Glutamatergic neuron (in vitro differentiated cells): ENCODE data around the gene VANGL2. TPM values are rescaled to one million over a fixed set of nuclear protein-coding genes. Genes with fewer than 3 reads are reported as not detected.

Experiments
- DNase-seq: peaks from one replicate; pipeline ENCODE4 v3.0.0; 2022
- H3K27ac Mint-ChIP-seq: one replicate; pipeline ENCODE4 v1.8.0; 2020; ENCODE audit warnings: mild to moderate bottlenecking, mixed read lengths, inconsistent platforms; ENCODE audit not compliant: unreplicated experiment
- H3K27me3 Mint-ChIP-seq: one replicate; pipeline ENCODE4 v1.8.0; 2020; ENCODE audit warnings: mild to moderate bottlenecking, moderate library complexity, mixed read lengths, inconsistent platforms; ENCODE audit not compliant: unreplicated experiment
- H3K36me3 Mint-ChIP-seq: one replicate; pipeline ENCODE4 v1.8.0; 2020; ENCODE audit warnings: mild to moderate bottlenecking, mixed read lengths, inconsistent platforms; ENCODE audit not compliant: unreplicated experiment
- H3K4me1 Mint-ChIP-seq: one replicate; pipeline ENCODE4 v1.8.0; 2020; ENCODE audit warnings: mild to moderate bottlenecking, low read depth, mixed read lengths, inconsistent platforms; ENCODE audit not compliant: unreplicated experiment
- H3K4me3 Mint-ChIP-seq: one replicate; pipeline ENCODE4 v1.8.0; 2020; ENCODE audit warnings: mild to moderate bottlenecking, mixed read lengths, inconsistent platforms; ENCODE audit not compliant: unreplicated experiment
- H3K9me3 Mint-ChIP-seq: one replicate; pipeline ENCODE4 v1.8.0; 2020; ENCODE audit warnings: mild to moderate bottlenecking, moderate library complexity, mixed read lengths, inconsistent platforms; ENCODE audit not compliant: unreplicated experiment
- CTCF ChIP-seq: fragments of 200-600 bp; sonication (generic); IDR thresholded peaks from one replicate; pipeline ENCODE4 v1.5.0; 2021; ENCODE audit not compliant: partially characterized antibody, unreplicated experiment
- total RNA-seq: library from RNA; stranded (reverse); fragmentation: NEBNext Ultra II Directional; extraction: Animal tissue kit (Norgen Biotek cat#: 25700); gene quantifications from one replicate; pipeline ENCODE4 v1.2.1, GENCODE V29; 2021; ENCODE audit not compliant: unreplicated experiment

The VANGL2 gene
- total RNA-seq, 1 donor from 2014 or later = 79.4 TPM

GRCh38 chr1:160357286-160358002, 42.9 kb upstream of the VANGL2 start:
- H3K27me3 Mint-ChIP-seq = peaks cover 20% of the 10 kb centered on the region
- H3K9me3 Mint-ChIP-seq = peaks cover 24% of the 10 kb centered on the region
- DNase-seq = no peak
- peaks cover 68% of the 10 kb centered on the region for H3K4me1 Mint-ChIP-seq
- peak overlapping the region; percentile 92 for H3K27ac Mint-ChIP-seq
- H3K36me3 Mint-ChIP-seq = peaks cover 18% of the 10 kb centered on the region
- no peak for TF ChIP-seq CTCF
- H3K4me3 Mint-ChIP-seq = peak overlapping the region; percentile 59

DNA sequence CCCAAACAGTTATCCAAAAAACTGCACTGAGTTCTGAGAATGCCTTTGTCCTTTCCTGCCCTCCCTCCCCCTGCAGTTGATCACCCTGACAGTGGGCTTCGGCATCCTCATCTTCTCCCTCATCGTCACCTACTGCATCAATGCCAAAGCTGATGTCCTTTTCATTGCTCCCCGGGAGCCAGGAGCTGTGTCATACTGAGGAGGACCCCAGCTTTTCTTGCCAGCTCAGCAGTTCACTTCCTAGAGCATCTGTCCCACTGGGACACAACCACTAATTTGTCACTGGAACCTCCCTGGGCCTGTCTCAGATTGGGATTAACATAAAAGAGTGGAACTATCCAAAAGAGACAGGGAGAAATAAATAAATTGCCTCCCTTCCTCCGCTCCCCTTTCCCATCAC, 42.3 kb upstream of the VANGL2 start:
- peaks cover 72% of the 10 kb centered on the region for H3K4me1 Mint-ChIP-seq
- DNase-seq = no peak

DNA sequence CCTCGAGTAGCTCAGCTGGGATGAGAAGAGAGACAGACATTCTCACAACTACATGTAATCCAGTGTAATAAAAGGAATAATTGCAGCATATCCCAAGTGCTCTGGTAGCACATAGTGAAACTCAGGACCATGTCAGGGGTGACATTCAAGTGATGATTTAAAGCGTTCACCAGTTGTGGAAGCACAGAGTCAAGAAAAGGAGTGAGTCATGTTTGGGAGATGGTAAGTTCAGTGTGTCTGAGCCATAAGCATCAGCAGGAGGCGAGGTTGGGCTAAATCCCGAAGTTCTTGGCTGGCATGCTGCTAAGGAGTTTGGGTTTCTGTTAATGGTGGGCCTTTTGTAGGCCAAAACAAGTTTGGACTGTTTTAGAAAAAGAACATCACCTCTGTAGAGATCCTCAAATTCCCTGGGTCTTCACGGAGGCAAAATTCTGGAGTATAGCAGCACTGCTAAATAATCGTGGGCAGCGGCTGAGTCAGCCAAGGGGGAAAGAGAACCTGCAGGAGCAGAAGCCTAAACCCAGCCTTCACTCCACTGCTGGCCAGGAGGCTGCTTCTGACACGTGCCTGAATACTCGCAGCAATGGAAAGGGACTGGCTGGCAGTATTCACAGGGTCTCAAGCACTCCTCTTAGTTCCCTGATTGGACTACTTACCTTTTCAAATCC, 40.7 kb upstream of the VANGL2 start:
- no peak for DNase-seq
- Mint-ChIP-seq H3K9me3 (peaks cover 46% of the 10 kb centered on the region), H3K4me1 (peaks cover 78% of the 10 kb centered on the region), H3K27me3 (peaks cover 37% of the 10 kb centered on the region), H3K27ac (peak overlapping the region; percentile 100), H3K4me3 (peak overlapping the region; percentile 62), H3K36me3 (peaks cover 18% of the 10 kb centered on the region)
- no peak for TF ChIP-seq CTCF

More for the DNA sequence above, 42.3 kb upstream of the VANGL2 start:
- peaks cover 31% of the 10 kb centered on the region for H3K9me3 Mint-ChIP-seq
- H3K4me3 Mint-ChIP-seq = peak overlapping the region; percentile 76
- H3K27me3 Mint-ChIP-seq = peaks cover 25% of the 10 kb centered on the region
- no peak for TF ChIP-seq CTCF
- peak overlapping the region; percentile 92 for H3K27ac Mint-ChIP-seq
- peaks cover 18% of the 10 kb centered on the region for H3K36me3 Mint-ChIP-seq

GRCh38 chr1:160360227-160360695, 40.1 kb upstream of the VANGL2 start:
- DNase-seq = no peak
- peaks cover 50% of the 10 kb centered on the region for H3K9me3 Mint-ChIP-seq
- H3K27me3 Mint-ChIP-seq = peaks cover 41% of the 10 kb centered on the region
- peaks cover 14% of the 10 kb centered on the region for H3K36me3 Mint-ChIP-seq
- no peak for TF ChIP-seq CTCF
- H3K27ac Mint-ChIP-seq = peak overlapping the region; percentile 100
- H3K4me1 Mint-ChIP-seq = peaks cover 79% of the 10 kb centered on the region
- peak overlapping the region; percentile 97 for H3K4me3 Mint-ChIP-seq

GRCh38 chr1:160361199-160361598, 39.2 kb upstream of the VANGL2 start:
- Mint-ChIP-seq H3K27ac (peak overlapping the region; percentile 100), H3K36me3 (peaks cover 10% of the 10 kb centered on the region), H3K9me3 (peaks cover 57% of the 10 kb centered on the region), H3K4me3 (peak overlapping the region; percentile 97), H3K4me1 (peaks cover 84% of the 10 kb centered on the region), H3K27me3 (peaks cover 47% of the 10 kb centered on the region)
- TF ChIP-seq CTCF = no peak
- no peak for DNase-seq
